Muscle of leg (tissue), 11 donors: ENCODE results near the gene ASB14. TPM values are rescaled to one million over a fixed set of nuclear protein-coding genes. Genes with fewer than 3 reads are reported as not detected.

Source experiments
- DNase-seq: peaks from one replicate; pipeline ENCODE4 v3.0.0; 2013
- H3K27ac ChIP-seq: one replicate; pipeline ENCODE4 v1.5.1; 2013; ENCODE audit warnings: mild to moderate bottlenecking, low read length, control low read depth
- H3K27me3 ChIP-seq: one replicate; pipeline ENCODE4 v1.6.1; 2013; ENCODE audit warnings: low read length; ENCODE audit not compliant: control insufficient read depth, insufficient read depth
- H3K36me3 ChIP-seq: one replicate; pipeline ENCODE4 v1.6.1; 2013; ENCODE audit warnings: low read length; ENCODE audit not compliant: control insufficient read depth, insufficient read depth
- H3K4me1 ChIP-seq: one replicate; pipeline ENCODE4 v1.6.1; 2013; ENCODE audit warnings: low read length; ENCODE audit not compliant: control insufficient read depth, insufficient read depth
- H3K4me3 ChIP-seq: one replicate; pipeline ENCODE4 v1.5.1; 2013; ENCODE audit warnings: low read length, control low read depth
- H3K9me3 ChIP-seq: replicated peaks from 2 replicates; pipeline ENCODE4 v1.6.1; 2013; ENCODE audit warnings: low read depth, low read length; ENCODE audit not compliant: control insufficient read depth
- WGBS: methylation state at CpG from one replicate; pipeline ENCODE4 v1.1.5; 2013; ENCODE audit warnings: missing lambda C conversion rate; ENCODE audit not compliant: insufficient coverage; 5-methylcytosine and 5-hydroxymethylcytosine counted together
- polyA plus RNA-seq, 8 donors: library from polyadenylated mRNA; unstranded; fragments of 120-200 nt; gene quantifications; one replicate each; pipeline versions ENCODE4 v1.2.1 to v1.2.3, GENCODE V29; 2013; ENCODE audit warnings: inconsistent platforms in 1 of 8, low replicate concordance in 1 of 8; ENCODE audit not compliant: insufficient read length in 8 of 8, insufficient read depth in 1 of 8
- total RNA-seq: library from RNA; stranded (reverse); fragments of 120-200 nt; gene quantifications from one replicate; pipeline ENCODE4 v1.2.4, GENCODE V29; 2013

Gene ASB14
- total and polyA plus RNA-seq, 9 donors = 0.18 to 1.2 (median 0.49) TPM

GRCh38 chr3:57261929-57262328, 30.6 kb downstream of the ASB14 start:
- no peaks in the 10 kb centered on the region for H3K27me3 ChIP-seq
- no peaks in the 10 kb centered on the region for H3K4me1 ChIP-seq
- no peaks in the 10 kb centered on the region for H3K9me3 ChIP-seq
- H3K36me3 ChIP-seq = peaks cover 29% of the 10 kb centered on the region
- no peak overlapping the region for H3K27ac ChIP-seq
- DNase-seq = no peak
- WGBS = no CpG with 5 or more reads among the region's 3 CpGs
- H3K4me3 ChIP-seq = no peak overlapping the region

GRCh38 chr3:57261119-57261518, 31.4 kb downstream of the ASB14 start:
- Histone ChIP-seq H3K4me3 (no peak overlapping the region), H3K27ac (no peak overlapping the region), H3K4me1 (no peaks in the 10 kb centered on the region), H3K9me3 (no peaks in the 10 kb centered on the region), H3K36me3 (peaks cover 27% of the 10 kb centered on the region), H3K27me3 (no peaks in the 10 kb centered on the region)
- no CpG with 5 or more reads among the region's 4 CpGs for WGBS
- DNase-seq = no peak

GRCh38 chr3:57257678-57258077, 34.8 kb downstream of the ASB14 start:
- Histone ChIP-seq H3K27me3 (no peaks in the 10 kb centered on the region), H3K27ac (no peak overlapping the region), H3K9me3 (no peaks in the 10 kb centered on the region), H3K4me3 (no peak overlapping the region), H3K4me1 (no peaks in the 10 kb centered on the region), H3K36me3 (peaks cover 24% of the 10 kb centered on the region)
- no peak for DNase-seq

- Histone ChIP-seq H3K27ac (no peak overlapping the region), H3K27me3 (no peaks in the 10 kb centered on the region), H3K4me3 (no peak overlapping the region), H3K9me3 (no peaks in the 10 kb centered on the region), H3K36me3 (peaks cover 24% of the 10 kb centered on the region), H3K4me1 (no peaks in the 10 kb centered on the region)
- DNase-seq = no peak
- no CpG with 5 or more reads among the region's 3 CpGs for WGBS
Measured at GRCh38 chr3:57256844-57257243, 35.6 kb downstream of the ASB14 start.

- Histone ChIP-seq H3K27ac (no peak overlapping the region), H3K4me1 (no peaks in the 10 kb centered on the region), H3K36me3 (peaks cover 21% of the 10 kb centered on the region), H3K27me3 (no peaks in the 10 kb centered on the region), H3K4me3 (no peak overlapping the region), H3K9me3 (no peaks in the 10 kb centered on the region)
- DNase-seq = no peak
- WGBS = no CpG with 5 or more reads among the region's 1 CpG
Measured at GRCh38 chr3:57252404-57252803, 40.1 kb downstream of the ASB14 start.

- no peak for DNase-seq
- Histone ChIP-seq H3K4me1 (no peaks in the 10 kb centered on the region), H3K4me3 (no peak overlapping the region), H3K36me3 (peaks cover 45% of the 10 kb centered on the region), H3K27me3 (no peaks in the 10 kb centered on the region), H3K27ac (no peak overlapping the region), H3K9me3 (no peaks in the 10 kb centered on the region)
- no CpG with 5 or more reads among the region's 2 CpGs for WGBS
Measured at GRCh38 chr3:57244946-57245345, 47.5 kb downstream of the ASB14 start.

GRCh38 chr3:57234613-57235575, 57.6 kb downstream of the ASB14 start:
- H3K9me3 ChIP-seq = no peaks in the 10 kb centered on the region
- whole genome bisulfite sequencing = 94% methylated on average over 5 of the region's 13 CpGs
- no peak overlapping the region for H3K4me3 ChIP-seq
- no peak for DNase-seq
- peaks cover 12% of the 10 kb centered on the region for H3K36me3 ChIP-seq
- H3K27me3 ChIP-seq = no peaks in the 10 kb centered on the region
- H3K4me1 ChIP-seq = no peaks in the 10 kb centered on the region
- H3K27ac ChIP-seq = no peak overlapping the region

GRCh38 chr3:57233799-57234198, 58.7 kb downstream of the ASB14 start:
- no peaks in the 10 kb centered on the region for H3K27me3 ChIP-seq
- no peaks in the 10 kb centered on the region for H3K9me3 ChIP-seq
- WGBS = no CpG with 5 or more reads among the region's 2 CpGs
- H3K4me1 ChIP-seq = peaks cover 2% of the 10 kb centered on the region
- H3K27ac ChIP-seq = no peak overlapping the region
- no peak for DNase-seq
- no peak overlapping the region for H3K4me3 ChIP-seq
- peaks cover 8% of the 10 kb centered on the region for H3K36me3 ChIP-seq

- H3K36me3 ChIP-seq = peaks cover 3% of the 10 kb centered on the region
- no CpG with 5 or more reads among the region's 2 CpGs for WGBS
- no peak overlapping the region for H3K27ac ChIP-seq
- H3K4me1 ChIP-seq = peaks cover 6% of the 10 kb centered on the region
- H3K4me3 ChIP-seq = no peak overlapping the region
- no peaks in the 10 kb centered on the region for H3K27me3 ChIP-seq
- DNase-seq = no peak
- H3K9me3 ChIP-seq = no peaks in the 10 kb centered on the region
Measured at GRCh38 chr3:57230006-57230405, 62.5 kb downstream of the ASB14 start.

- Histone ChIP-seq H3K4me1 (peaks cover 6% of the 10 kb centered on the region), H3K4me3 (peak overlapping the region; percentile 91), H3K27ac (peak overlapping the region; percentile 98), H3K27me3 (no peaks in the 10 kb centered on the region), H3K36me3 (peaks cover 3% of the 10 kb centered on the region), H3K9me3 (no peaks in the 10 kb centered on the region)
- DNase-seq = peak; percentile 89
- under 1% methylated on average over 66 of the region's 70 CpGs for WGBS
Measured at GRCh38 chr3:57227930-57228751, 64.3 kb downstream of the ASB14 start.
